Endothelial cell of umbilical vein (primary cell): ENCODE measurements around the gene TBX1. TPM values are rescaled to one million over a fixed set of nuclear protein-coding genes. Genes with fewer than 3 reads are reported as not detected.

Experiments
- BruUV-seq: library from RNA; stranded (reverse); fragments of 400-500 nt; replicated peaks from 2 replicates; lab custom pipeline; 2021; lab: Mats Ljungman, UMichigan
- CTCF ChIA-PET: fragments of 300-600, 350-600 bp; sonication (Branson Sonifier 250); formaldehyde crosslinking; loops from one replicate; lab custom pipeline; 2021; ENCODE audit warnings: antibody characterized with exemption, inconsistent platforms; lab: Charles Lee
- POLR2A ChIA-PET: fragments of 300-600, 350-600 bp; sonication (Branson Sonifier 250); formaldehyde crosslinking; loops from one replicate; lab custom pipeline; 2021; ENCODE audit warnings: antibody characterized with exemption, inconsistent platforms; lab: Charles Lee
- DNase-seq: peaks from one replicate; pipeline ENCODE4 v3.0.0-alpha.2; 2011; ENCODE audit warnings: low read depth, low spot score
- FAIRE-seq: peaks from 2 replicates; lab custom pipeline; 2011; peaks lifted over from hg19 to GRCh38; lab: Jason Lieb, UNC
- H2AFZ ChIP-seq: 2 replicates; pipeline ENCODE4 v1.6.0; 2012; ENCODE audit warnings: low read depth, low read length, control low read depth, inconsistent platforms
- H3K27ac ChIP-seq: 2 replicates; pipeline ENCODE4 v1.5.1; 2011; ENCODE audit warnings: low read depth, mild to moderate bottlenecking, control low read depth, low read length, moderate library complexity; ENCODE audit not compliant: insufficient read depth
- H3K27me3 ChIP-seq, 2 experiments: 2 replicates each; pipeline versions ENCODE4 v1.6.0 to v1.6.1; 2011; ENCODE audit warnings: low read length in 2 of 2, mixed read lengths in 1 of 2; ENCODE audit not compliant: control insufficient read depth in 2 of 2, insufficient read depth in 2 of 2
- H3K36me3 ChIP-seq, 2 experiments: 2 replicates in 1 of 2; 3 replicates in 1 of 2; pipeline ENCODE4 v1.5.1; 2011; ENCODE audit warnings: low read length in 2 of 2, mild to moderate bottlenecking in 1 of 2, moderate library complexity in 1 of 2; ENCODE audit not compliant: control insufficient read depth in 2 of 2, insufficient read depth in 2 of 2; ENCODE audit errors: extremely low read depth in 1 of 2
- H3K4me1 ChIP-seq: 3 replicates; pipeline ENCODE4 v1.5.1; 2011; ENCODE audit warnings: mild to moderate bottlenecking, low read length; ENCODE audit not compliant: control insufficient read depth, insufficient read depth; ENCODE audit errors: extremely low read depth
- H3K4me2 ChIP-seq: 2 replicates; pipeline ENCODE4 v1.6.1; 2011; ENCODE audit warnings: low read length, control low read depth, mixed read lengths; ENCODE audit not compliant: insufficient read depth
- H3K4me3 ChIP-seq, 3 experiments: fragments of 200-600 bp in 1 of 3; sonication (generic), shearing (Covaris generic) in 1 of 3; replicated peaks in 1 of 3; 2 replicates each; pipeline ENCODE4 v1.5.1; 2011 to 2016; ENCODE audit warnings: control low read depth in 3 of 3, low read length in 3 of 3, mild to moderate bottlenecking in 2 of 3, inconsistent platforms in 1 of 3, low read depth in 1 of 3, moderate library complexity in 1 of 3; ENCODE audit not compliant: insufficient read depth in 1 of 3
- H3K79me2 ChIP-seq: 2 replicates; pipeline ENCODE4 v1.6.0; 2012; ENCODE audit warnings: low read length, inconsistent platforms; ENCODE audit not compliant: control insufficient read depth, insufficient read depth
- H3K9ac ChIP-seq: replicated peaks from 2 replicates; pipeline ENCODE3; 2011; ENCODE audit warnings: low read length, control low read depth; ENCODE audit not compliant: insufficient read depth; ENCODE audit errors: extremely low read depth
- H3K9me1 ChIP-seq: replicated peaks from 3 replicates; pipeline ENCODE4 v1.6.0; 2011; ENCODE audit warnings: mild to moderate bottlenecking, low read length; ENCODE audit not compliant: control insufficient read depth, insufficient read depth; ENCODE audit errors: extremely low read depth
- H3K9me3 ChIP-seq: replicated peaks from 2 replicates; pipeline ENCODE4 v1.5.1; 2012; ENCODE audit warnings: low read length, inconsistent platforms; ENCODE audit not compliant: control insufficient read depth, insufficient read depth
- H4K20me1 ChIP-seq: replicated peaks from 2 replicates; pipeline ENCODE3; 2011; ENCODE audit warnings: mild to moderate bottlenecking, low read length; ENCODE audit not compliant: control insufficient read depth, insufficient read depth; ENCODE audit errors: extremely low read depth
- CTCF ChIP-seq, 2 donors: IDR thresholded peaks; 1 replicate in 1 of 2; 2 replicates in 1 of 2; pipeline ENCODE4 v1.5.1; 2011; ENCODE audit warnings: low read length in 2 of 2, mild to moderate bottlenecking in 2 of 2, moderate library complexity in 2 of 2, control low read depth in 1 of 2, inconsistent platforms in 1 of 2, low read depth in 1 of 2; ENCODE audit not compliant: insufficient read depth in 1 of 2; ENCODE audit errors: extremely low read depth in 1 of 2
- EZH2 ChIP-seq: IDR thresholded peaks from 2 replicates; pipeline ENCODE4 v1.6.1; 2012; ENCODE audit warnings: borderline replicate concordance, low read depth, mild to moderate bottlenecking, moderate library complexity, low read length, inconsistent platforms; ENCODE audit not compliant: severe bottlenecking
- FOS ChIP-seq: IDR thresholded peaks from 2 replicates; pipeline ENCODE4 v1.6.1; 2011; ENCODE audit warnings: mild to moderate bottlenecking, low read length, moderate library complexity, borderline replicate concordance; ENCODE audit not compliant: insufficient read depth
- GATA2 ChIP-seq: IDR thresholded peaks from 2 replicates; pipeline ENCODE4 v1.7.0; 2011; ENCODE audit warnings: low read depth, mild to moderate bottlenecking, moderate library complexity, mixed read lengths, low read length; ENCODE audit not compliant: insufficient read length, insufficient read depth
- JUN ChIP-seq: IDR thresholded peaks from 2 replicates; pipeline ENCODE4 v1.6.1; 2011; ENCODE audit warnings: borderline replicate concordance, low read depth; ENCODE audit not compliant: insufficient read length, insufficient read depth
- MAX ChIP-seq: IDR thresholded peaks from 2 replicates; pipeline ENCODE4 v1.6.1; 2011; ENCODE audit not compliant: insufficient read depth, insufficient read length
- MYC ChIP-seq: IDR thresholded peaks from one replicate; pipeline ENCODE4 v1.6.1; 2011; ENCODE audit warnings: mild to moderate bottlenecking, low read depth, low read length
- POLR2A ChIP-seq: IDR thresholded peaks from 2 replicates; pipeline ENCODE4 v1.6.1; 2012; ENCODE audit warnings: low read depth, mild to moderate bottlenecking, control low read depth, low read length
- POLR2AphosphoS5 ChIP-seq: IDR thresholded peaks from 2 replicates; pipeline ENCODE4 v1.6.1; 2012; ENCODE audit warnings: low read depth, mild to moderate bottlenecking, control low read depth, low read length, moderate library complexity; ENCODE audit not compliant: insufficient read depth
- dilution Hi-C: fragments of 300-500 bp; cut with MboI; formaldehyde crosslinking; loops from one replicate; pipeline ENCODE4 v1.15.0; 2019; ENCODE audit warnings: low sequenced_read_pairs; ENCODE audit not compliant: extremely low pct_ligation_motif_present
- intact Hi-C: fragments of 100-400 bp; cut with micrococcal nuclease; formaldehyde crosslinking; loops from one replicate; pipeline ENCODE4 v1.10.0; 2022
- polyA plus RNA-seq, 4 experiments: library from polyadenylated mRNA; depleted of rRNA in 3 of 4; stranded (reverse) in 3 of 4; unstranded in 1 of 4; fragments of >200 nt; gene quantifications; 2 replicates each; pipeline versions ENCODE4 v1.2.1 to v1.2.3, GENCODE V29; 2011 to 2012; ENCODE audit warnings: missing spikeins in 1 of 4
- total RNA-seq: library from RNA; stranded (reverse); gene quantifications from 2 replicates; pipeline ENCODE4 v1.2.3, GENCODE V29; 2021

Gene TBX1
- total and polyA plus RNA-seq, 2 donors (not counting 3 experiments of a cell fraction or from before 2014, with no cell fraction given) = 11.0 to 30.2 TPM

- H3K9me3 ChIP-seq = no peaks in the 10 kb centered on the region
- peaks cover 0 to 14% of the 10 kb centered on the region in 2 experiments for H3K36me3 ChIP-seq
- H3K9ac ChIP-seq = no peak overlapping the region
- dilution Hi-C loops (no loop called here), intact Hi-C loops (no loop called here)
- no peak for FAIRE-seq
- no peaks in the 10 kb centered on the region for H3K9me1 ChIP-seq
- H3K79me2 ChIP-seq = no peaks in the 10 kb centered on the region
- H4K20me1 ChIP-seq = no peaks in the 10 kb centered on the region
- H3K4me3 ChIP-seq = no peak overlapping the region
- no TSS peak for BruUV-seq
- H3K27me3 ChIP-seq = peaks cover 0 to 2% of the 10 kb centered on the region in 2 experiments
- POLR2A ChIA-PET = no interaction called here
- TF ChIP-seq MYC (no peak), MAX (no peak), FOS (no peak), JUN (no peak), POLR2A (no peak), GATA2 (no peak), EZH2 (no peak), POLR2AphosphoS5 (no peak), CTCF (IDR thresholded peaks at IDR 0.05; ENCODE audit: extremely low read depth in 1 of 2, insufficient read depth in 1 of 2, low read depth in 1 of 2, low read length in 2 of 2) (no peak)
- no peak overlapping the region for H3K4me2 ChIP-seq
- H3K27ac ChIP-seq = no peak overlapping the region
- no peak overlapping the region for H2AFZ ChIP-seq
- CTCF ChIA-PET = interaction anchor here (2.6 kb wide), 1 partner anchor 10 kb away, joined by 16 read pairs; no protein-coding TSS in a partner anchor
- H3K4me1 ChIP-seq = peaks cover 9% of the 10 kb centered on the region
- DNase-seq = no peak
Measured at GRCh38 chr22:19720999-19721329, 39.6 kb upstream of the TBX1 start.
